HG02610 (cell line): ENCODE results near the gene SYMPK.

Experiments
- ATAC-seq: cut with Tn5 transposase; IDR thresholded peaks from one replicate; pipeline ENCODE4 v1.9.1; 2021; ENCODE audit warnings: mild to moderate bottlenecking, moderate library complexity; ENCODE audit not compliant: unreplicated experiment

Gene SYMPK

GRCh38 chr19:45826934-45827333 lies 36.0 kb downstream of the SYMPK start:
- ATAC-seq, result no peak

GRCh38 chr19:45825917-45826893 lies 36.7 kb downstream of the SYMPK start:
- no peak for ATAC-seq

GRCh38 chr19:45825263-45825605 lies 37.7 kb downstream of the SYMPK start:
- ATAC-seq, result no peak

- ATAC-seq, result no peak
Measured at GRCh38 chr19:45824531-45825262, 38.2 kb downstream of the SYMPK start.

- ATAC-seq, result no peak
Measured at GRCh38 chr19:45824041-45824471, 38.9 kb downstream of the SYMPK start.

GRCh38 chr19:45823182-45823581 lies 39.8 kb downstream of the SYMPK start:
- no peak for ATAC-seq

GRCh38 chr19:45822716-45823115 lies 40.2 kb downstream of the SYMPK start:
- ATAC-seq, result no peak

- no peak for ATAC-seq
Measured at GRCh38 chr19:45821570-45821969, 41.4 kb downstream of the SYMPK start.

GRCh38 chr19:45821103-45821521 lies 41.8 kb downstream of the SYMPK start:
- ATAC-seq, result no peak

- ATAC-seq, result no peak
Measured at GRCh38 chr19:45820413-45821102, 42.4 kb downstream of the SYMPK start.

GRCh38 chr19:45819769-45820168 lies 43.2 kb downstream of the SYMPK start:
- no peak for ATAC-seq

- no peak for ATAC-seq
Measured at GRCh38 chr19:45817725-45818301, 45.1 kb downstream of the SYMPK start.

GRCh38 chr19:45817010-45817724 lies 45.8 kb downstream of the SYMPK start:
- peak; percentile 81 for ATAC-seq

- no peak for ATAC-seq
Measured at GRCh38 chr19:45816236-45817009, 46.5 kb downstream of the SYMPK start.

- ATAC-seq, result no peak
Measured at GRCh38 chr19:45815481-45816216, 47.3 kb downstream of the SYMPK start.

GRCh38 chr19:45814851-45815480 lies 48.0 kb downstream of the SYMPK start, which contains the start of gene RSPH6A:
Gene RSPH6A (minus strand): TSS chr19:45815308. CDS start chr19:45815176, 132 bp downstream.
- no peak for ATAC-seq

- no peak for ATAC-seq
Measured at GRCh38 chr19:45814166-45814780, 48.7 kb downstream of the SYMPK start.

- no peak for ATAC-seq
Measured at GRCh38 chr19:45812297-45812696, 50.6 kb downstream of the SYMPK start.
